NCI-H748 (cell line): ENCODE measurements around the gene PDIA4.
"Not testable (repeated sequence)": the region's sequence is repeated elsewhere in the genome, so short reads cannot be mapped to it uniquely, and the experiment has no call there.

Experiments
- DNase-seq: peaks from one replicate; lab custom pipeline; 2025; ENCODE audit not compliant: unreplicated experiment; lab: John Stamatoyannopoulos, UW

PDIA4 gene

GRCh38 chr7:149038641-149039040 is 10.3 kb upstream of the PDIA4 start:
- not testable (repeated sequence) for DNase-seq

DNA sequence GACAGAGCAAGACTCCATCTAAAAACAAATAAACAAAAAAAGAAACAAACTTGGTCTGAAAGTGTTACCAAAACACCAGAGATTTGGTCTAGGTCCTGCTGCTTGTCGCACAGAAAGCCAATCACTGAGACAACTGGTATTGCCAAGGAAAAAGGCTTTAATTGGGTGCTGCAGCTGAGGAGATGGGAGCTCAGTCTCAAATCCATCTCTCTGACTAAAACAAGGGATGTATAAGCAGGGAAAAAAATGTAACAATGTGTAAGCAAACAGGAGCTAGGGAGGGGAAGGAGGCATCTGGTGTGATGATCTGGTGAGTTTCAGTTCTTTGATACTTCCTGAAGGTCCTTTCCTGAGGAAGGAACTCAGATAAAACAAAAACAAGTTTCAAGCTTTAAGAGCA is 8.4 kb upstream of the PDIA4 start:
- no peak for DNase-seq

DNA sequence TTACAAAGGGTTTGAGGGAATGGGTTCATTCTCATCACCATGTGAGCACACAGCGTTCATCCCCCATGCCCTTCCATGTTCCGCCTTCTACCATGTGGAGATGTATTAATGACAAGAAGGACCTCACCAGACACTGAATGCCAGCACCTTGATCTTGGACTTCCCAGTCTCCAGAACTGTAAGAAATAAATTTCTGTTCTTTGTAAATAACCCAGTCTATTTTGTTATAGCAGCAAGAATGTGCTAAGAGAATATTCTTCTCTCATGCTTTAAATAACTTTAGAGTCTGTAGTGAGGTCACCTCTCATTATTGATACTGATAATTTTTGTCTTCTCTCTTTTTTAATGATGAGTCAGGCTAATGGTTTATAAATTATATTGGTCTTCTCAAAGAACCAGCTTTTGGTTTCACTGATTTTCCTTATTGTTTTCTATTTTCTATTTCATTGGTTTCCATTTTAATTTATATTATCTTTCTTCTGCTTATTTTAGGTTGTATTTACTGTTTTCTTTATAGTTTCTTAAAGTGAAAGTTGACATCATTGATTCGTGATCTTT is 3.1 kb upstream of the PDIA4 start:
- no peak for DNase-seq

DNA sequence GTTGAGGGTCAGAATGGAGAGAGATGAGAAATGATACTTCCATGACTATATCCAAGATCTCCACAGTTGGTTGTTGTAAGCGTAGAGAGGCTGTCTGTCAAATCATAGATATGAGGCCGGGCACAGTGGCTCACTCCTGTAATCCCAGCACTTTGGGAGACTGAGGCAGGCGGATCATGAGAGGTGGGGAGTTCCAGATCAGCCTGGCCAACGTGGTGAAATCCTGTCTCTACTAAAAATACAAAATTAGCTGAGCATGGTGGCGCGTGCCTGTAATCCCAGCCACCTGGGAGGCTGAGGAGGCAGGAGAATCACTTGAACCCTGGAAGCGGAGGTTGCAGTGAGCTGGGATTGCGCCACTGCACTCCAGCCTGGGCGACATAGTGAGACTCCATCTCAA is 2.1 kb upstream of the PDIA4 start:
- not testable (repeated sequence) for DNase-seq

- peak; percentile 47 for DNase-seq
Observed at GRCh38 chr7:149027611-149028345, 527 bp downstream of the PDIA4 start.

DNA sequence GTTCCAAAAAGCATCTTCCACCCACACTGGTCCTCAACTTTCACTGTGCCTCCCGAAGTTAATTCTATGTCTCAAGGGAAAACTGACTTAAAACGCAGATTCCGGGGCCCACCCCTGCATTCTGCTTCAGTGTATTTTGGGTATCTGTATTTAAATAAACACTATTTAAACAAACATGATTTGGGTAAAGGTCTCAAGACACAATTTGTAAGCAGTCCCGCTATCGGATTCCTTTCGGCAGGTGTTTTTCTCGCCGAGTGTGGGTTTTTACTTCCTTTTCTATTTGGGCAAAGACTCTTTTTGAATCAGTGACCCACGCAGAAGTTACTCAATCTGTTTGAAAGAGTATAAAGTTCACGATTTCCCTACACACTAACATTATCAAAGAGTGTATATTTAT is 1.2 kb downstream of the PDIA4 start:
- no peak for DNase-seq

DNA sequence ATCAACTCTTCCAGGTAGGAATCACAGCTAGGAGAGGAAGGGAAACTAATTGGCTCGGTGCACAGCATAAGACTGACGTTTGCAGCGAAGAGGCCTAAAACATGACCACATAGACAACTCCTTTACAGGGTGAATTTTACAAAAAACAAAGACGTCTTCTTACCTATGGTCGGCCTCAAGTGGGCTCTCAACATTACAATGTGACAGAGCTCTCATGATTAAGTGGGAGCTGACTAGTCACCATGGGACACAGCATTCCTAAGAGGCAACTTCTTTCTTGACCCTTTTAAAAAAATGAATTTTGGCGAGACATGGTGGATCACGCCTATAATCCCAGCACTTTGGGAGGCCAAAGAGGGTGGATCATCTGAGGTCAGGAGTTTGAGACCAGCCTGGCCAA is 4.6 kb downstream of the PDIA4 start:
- DNase-seq = no peak

GRCh38 chr7:149022756-149023360 is 5.4 kb downstream of the PDIA4 start:
- DNase-seq = no peak

- DNase-seq = no peak
Observed at GRCh38 chr7:149021725-149022062, 6.6 kb downstream of the PDIA4 start.

DNA sequence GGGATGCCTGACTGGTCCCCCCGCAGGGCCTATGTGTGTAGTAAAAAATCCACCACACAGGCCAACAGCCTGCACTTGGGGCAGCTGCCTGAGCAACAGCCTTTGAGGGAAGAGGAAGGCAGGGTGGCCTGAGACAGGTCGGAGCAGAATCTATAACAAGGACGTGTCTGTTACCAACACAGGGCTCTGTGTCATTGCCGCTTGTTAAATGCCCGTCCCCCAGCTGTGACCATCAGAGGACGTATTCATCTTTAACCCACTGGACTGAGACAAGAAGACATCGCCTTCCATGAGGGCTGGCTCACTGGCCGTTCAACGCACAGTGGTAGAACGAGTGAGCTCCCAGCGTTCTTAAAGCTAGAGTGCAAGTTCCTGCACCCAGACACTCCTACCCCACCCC is 7.8 kb downstream of the PDIA4 start:
- DNase-seq = no peak

DNA sequence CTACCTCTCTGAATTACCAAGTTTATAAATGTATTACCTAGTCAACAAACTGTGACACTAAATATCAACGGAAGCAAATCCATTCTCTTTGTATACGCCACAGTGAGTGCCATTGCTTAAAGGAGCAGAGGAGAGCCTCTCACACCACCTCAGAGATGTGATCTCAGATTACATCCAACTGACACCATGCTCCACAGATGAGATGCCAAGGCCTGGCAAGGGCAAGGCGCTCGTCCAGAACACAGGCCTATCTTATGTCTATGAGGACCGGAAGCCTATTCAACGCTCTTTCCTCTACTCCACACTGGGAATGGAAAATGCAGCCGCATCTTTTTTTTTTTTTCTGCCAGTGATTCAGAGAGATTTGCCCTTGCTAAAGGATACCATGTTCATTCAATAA is 11.4 kb downstream of the PDIA4 start:
- DNase-seq = no peak

- no peak for DNase-seq
Observed at GRCh38 chr7:149014309-149014708, 14.0 kb downstream of the PDIA4 start.

DNA sequence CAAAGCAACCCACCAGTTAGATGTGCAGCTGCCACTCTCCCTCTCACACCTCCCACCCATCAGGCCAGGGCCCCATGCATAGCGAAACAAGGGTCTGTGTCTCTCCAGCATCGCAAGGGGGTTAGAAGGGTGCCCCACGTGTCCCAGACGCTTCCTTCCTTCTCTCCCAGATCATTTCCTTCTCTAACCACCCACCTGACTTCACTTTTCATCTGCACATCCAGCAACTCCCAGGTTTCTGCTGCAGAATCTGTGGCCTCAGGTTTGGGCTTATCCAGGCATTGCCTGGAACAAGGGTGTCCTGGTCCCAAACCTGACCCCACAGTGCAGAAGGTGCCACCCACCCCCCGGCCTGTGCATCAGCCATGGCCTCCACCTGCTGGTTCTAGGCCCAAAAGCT is 14.4 kb downstream of the PDIA4 start:
- no peak for DNase-seq

DNA sequence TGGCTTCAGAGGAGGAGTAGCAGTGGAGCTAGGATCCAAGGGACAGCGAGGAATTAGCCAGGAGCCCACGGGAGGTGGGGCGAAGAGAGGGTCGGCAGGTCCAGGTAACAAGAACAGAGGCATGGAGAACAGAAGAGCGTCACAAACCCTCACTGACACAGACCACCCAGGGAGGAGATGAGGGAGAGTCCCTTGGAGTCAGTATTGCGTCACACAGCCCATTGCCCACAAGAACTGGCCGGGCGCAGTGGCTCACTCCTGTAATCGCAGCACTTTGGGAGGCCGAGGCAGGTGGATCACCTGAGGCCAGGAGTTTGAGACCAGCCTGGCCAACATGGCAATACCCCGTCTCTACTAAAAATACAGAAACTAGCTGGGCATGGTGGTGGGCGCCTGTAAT is 15.6 kb downstream of the PDIA4 start:
- DNase-seq = not testable (repeated sequence)

DNA sequence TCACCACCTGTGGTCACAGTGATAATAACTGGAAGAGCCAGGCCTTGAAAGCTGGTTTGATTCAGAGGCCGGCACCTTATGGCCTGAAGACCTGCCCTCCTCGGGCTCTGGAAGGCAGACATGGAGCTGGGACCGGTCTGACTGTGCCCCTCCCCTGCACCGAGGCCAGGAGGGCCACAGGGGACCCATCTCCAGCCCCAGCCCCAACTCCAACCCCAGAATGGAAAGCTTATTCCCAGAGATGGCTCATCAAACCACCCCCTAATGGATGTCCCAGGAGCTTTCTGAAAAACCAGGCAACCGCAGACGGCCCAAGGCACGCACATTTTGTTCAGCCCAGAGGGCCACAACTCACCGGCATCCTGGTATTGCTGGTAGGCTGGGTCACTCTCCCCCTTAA is 16.8 kb downstream of the PDIA4 start:
- no peak for DNase-seq

- DNase-seq = no peak
Observed at GRCh38 chr7:149010451-149010850, 17.9 kb downstream of the PDIA4 start.

- DNase-seq = no peak
Observed at GRCh38 chr7:149009527-149009926, 18.8 kb downstream of the PDIA4 start.

- no peak for DNase-seq
Observed at GRCh38 chr7:149007611-149008010, 20.7 kb downstream of the PDIA4 start.

GRCh38 chr7:149007146-149007545 is 21.2 kb downstream of the PDIA4 start:
- DNase-seq = no peak

- no peak for DNase-seq
Observed at GRCh38 chr7:149006345-149006725, 22.0 kb downstream of the PDIA4 start.

DNA sequence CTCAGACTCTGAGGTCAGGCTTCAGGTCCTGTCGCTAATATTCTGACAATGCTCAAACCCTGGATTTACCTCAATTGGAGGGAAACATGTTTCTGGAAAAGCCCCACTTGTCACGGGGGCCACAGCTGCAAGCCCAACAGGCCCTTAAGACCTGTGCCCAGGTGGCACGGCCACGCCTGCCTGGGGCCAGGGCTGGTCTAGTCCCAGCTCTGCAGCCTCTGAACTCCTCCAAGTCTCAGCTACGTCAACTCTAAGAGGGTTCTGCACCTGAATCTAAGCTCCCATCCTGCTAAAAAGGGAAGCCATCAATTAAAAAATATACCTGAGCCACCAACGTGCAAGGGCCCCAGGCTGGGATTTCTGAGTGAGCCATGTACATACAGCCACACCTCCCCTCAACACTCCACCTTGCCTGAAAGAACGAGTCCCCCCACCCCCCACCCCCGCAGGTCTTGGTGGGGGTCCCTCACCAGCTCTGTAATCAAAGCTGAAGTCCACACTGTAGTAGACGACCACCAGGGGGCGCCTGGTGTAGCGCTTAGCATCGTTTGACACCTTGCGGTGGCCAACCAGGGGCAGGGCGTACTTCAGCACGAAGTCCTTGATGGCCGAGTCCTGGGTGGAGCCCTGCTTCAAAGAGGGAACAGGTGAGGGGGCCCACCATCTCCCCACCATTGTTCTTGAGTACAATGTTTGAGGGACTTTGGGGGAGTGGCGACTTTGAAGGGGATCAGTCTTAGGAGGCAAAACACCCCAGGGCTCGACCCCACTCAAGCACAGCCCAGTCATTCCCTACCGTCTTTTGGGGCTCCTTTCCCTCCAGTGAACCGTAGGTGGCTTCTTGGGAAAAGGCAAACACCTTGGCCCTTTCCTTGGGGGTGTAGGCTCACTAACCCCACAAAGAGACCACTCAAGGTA is 22.6 kb downstream of the PDIA4 start:
- peak; percentile 76 for DNase-seq
